Measurements from ENCODE around the gene SORBS2. TPM values are rescaled to one million over a fixed set of nuclear protein-coding genes. Genes with fewer than 3 reads are reported as not detected.

The SORBS2 gene
- total RNA-seq, 4 donors from 2014 or later, result 92.7 to 234 (median 122) TPM

DNA sequence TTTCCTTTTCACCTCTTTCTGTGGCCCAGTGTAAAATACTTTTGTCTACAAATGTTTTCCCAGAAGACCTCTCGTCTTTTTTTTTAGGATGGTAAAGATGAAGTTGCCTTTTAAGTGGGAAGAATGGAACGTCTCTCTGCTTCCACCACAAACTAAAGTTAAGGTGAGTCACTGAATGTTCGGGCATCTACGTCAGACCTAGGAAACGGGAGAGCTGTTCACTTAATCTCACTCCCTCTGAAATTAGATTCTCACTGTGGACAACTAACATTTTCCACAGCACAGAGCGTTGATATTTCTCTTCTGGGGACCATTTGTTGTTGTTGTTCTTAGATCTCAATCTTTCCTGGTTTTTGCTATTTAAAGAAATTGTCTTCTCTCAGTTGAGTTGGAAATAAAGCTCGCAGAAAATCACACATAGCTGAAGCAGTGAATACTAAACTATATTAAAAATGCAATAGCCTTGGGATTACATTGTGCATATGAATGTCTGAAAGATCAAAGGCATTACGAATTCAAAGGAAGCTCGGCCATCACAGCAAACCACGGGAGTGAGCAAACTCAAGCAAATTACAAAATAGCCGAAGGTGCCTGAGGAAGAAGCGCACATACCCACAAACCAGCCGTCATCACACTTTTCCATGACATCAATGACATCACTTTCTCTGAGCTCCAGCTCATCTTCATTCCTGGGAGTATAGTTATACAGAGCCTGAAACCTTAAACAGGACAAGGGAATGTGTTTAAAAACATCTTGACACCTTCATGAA is 222.7 kb downstream of the SORBS2 start:
- intact Hi-C loops (cut with DNase I; ENCODE audit: low total_unique reads), result no loop called here
- WGBS, 2 donors (ENCODE audit: low coverage in 1 of 2), result 88 to 89% methylated on average over 13 of the region's 13 CpGs

DNA sequence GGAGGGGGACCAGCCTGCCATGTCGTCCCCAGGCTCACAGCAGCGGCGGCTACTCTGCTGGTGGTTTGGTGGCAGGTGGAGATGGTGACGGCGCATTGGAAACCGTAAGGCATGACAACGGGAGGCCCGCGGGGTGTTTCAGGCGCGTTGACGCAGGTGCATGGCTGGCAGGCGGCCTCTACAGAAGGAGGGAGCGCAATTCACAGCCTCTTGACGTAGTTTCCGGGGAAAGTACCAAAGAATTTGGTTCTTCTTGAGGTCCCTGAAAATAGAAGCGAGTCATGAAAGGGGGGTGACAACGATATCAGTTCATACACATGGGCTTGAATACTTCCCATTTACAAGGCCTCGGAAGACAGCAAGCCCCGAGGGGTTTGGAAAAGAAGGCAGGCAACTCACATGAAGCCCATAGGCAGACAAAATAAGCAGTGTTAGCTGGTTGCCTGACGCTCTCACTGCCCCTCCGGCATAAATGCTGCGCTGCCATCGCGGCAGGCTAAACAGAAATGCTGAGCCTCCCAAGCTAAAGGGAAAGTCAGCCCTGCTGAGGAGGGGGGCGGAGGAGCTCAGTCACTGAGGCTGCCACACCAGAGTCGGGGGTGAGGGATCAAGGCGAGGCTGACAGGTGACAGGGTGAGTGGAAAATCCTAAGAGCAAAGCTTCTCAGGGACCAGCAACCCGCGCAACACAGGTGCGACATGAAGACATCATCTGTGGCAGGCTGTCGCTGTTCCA is 224.4 kb downstream of the SORBS2 start:
- Histone ChIP-seq H3K36me3 (no peaks in the 10 kb centered on the region), H3K4me3 (no peak overlapping the region), H3K27me3 (no peaks in the 10 kb centered on the region), H3K9me3 (no peaks in the 10 kb centered on the region), H3K4me1 (peaks cover 0 to 9% (median 3%) of the 10 kb centered on the region in 4 donors), H3K27ac (peak overlapping the region in 3 of 4 donors; percentile 17 to 53 (median 26))
- WGBS, 2 donors (ENCODE audit: low coverage in 1 of 2), result 64 to 93% methylated on average over 6 to 32 of the region's 32 CpGs
- intact Hi-C loops (cut with DNase I; ENCODE audit: low total_unique reads), result no loop called here
- TF ChIP-seq POLR2AphosphoS5 (IDR thresholded peaks at IDR 0.05), result peak in 1 of 3 donors; percentile 50
- TF ChIP-seq EP300 (IDR thresholded peaks at IDR 0.05; ENCODE audit: low read depth), result no peak
- TF ChIP-seq POLR2A (IDR thresholded peaks at IDR 0.05), result no peak
- TF ChIP-seq, protein P1, sequence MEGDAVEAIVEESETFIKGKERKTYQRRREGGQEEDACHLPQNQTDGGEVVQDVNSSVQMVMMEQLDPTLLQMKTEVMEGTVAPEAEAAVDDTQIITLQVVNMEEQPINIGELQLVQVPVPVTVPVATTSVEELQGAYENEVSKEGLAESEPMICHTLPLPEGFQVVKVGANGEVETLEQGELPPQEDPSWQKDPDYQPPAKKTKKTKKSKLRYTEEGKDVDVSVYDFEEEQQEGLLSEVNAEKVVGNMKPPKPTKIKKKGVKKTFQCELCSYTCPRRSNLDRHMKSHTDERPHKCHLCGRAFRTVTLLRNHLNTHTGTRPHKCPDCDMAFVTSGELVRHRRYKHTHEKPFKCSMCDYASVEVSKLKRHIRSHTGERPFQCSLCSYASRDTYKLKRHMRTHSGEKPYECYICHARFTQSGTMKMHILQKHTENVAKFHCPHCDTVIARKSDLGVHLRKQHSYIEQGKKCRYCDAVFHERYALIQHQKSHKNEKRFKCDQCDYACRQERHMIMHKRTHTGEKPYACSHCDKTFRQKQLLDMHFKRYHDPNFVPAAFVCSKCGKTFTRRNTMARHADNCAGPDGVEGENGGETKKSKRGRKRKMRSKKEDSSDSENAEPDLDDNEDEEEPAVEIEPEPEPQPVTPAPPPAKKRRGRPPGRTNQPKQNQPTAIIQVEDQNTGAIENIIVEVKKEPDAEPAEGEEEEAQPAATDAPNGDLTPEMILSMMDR (IDR thresholded peaks at IDR 0.05), result no peak
- DNase-seq, result peak; percentile 80
- in situ Hi-C loops (cut with MboI; ENCODE audit: low pct_ligation_motif_present in 1 of 4, low pct_unique_long_range_greater_than_20kb in 1 of 4, low sequenced_read_pairs in 3 of 4), result loop anchor here in 1 of 4 donors (10.0 kb wide), 1 partner anchor 103 kb away; no protein-coding TSS in a partner anchor

More for the DNA sequence above, 222.7 kb downstream of the SORBS2 start:
- TF ChIP-seq POLR2A (IDR thresholded peaks at IDR 0.05) (no peak), EP300 (IDR thresholded peaks at IDR 0.05; ENCODE audit: low read depth) (no peak), POLR2AphosphoS5 (IDR thresholded peaks at IDR 0.05) (no peak)
- TF ChIP-seq, protein P1 (IDR thresholded peaks at IDR 0.05), result no peak
- no peak for DNase-seq
- Histone ChIP-seq H3K9me3 (no peaks in the 10 kb centered on the region), H3K4me3 (no peak overlapping the region), H3K27me3 (no peaks in the 10 kb centered on the region), H3K27ac (no peak overlapping the region), H3K36me3 (no peaks in the 10 kb centered on the region), H3K4me1 (peaks cover 0 to 9% (median 3%) of the 10 kb centered on the region in 4 donors)
- in situ Hi-C loops (cut with MboI; ENCODE audit: low pct_ligation_motif_present in 1 of 4, low pct_unique_long_range_greater_than_20kb in 1 of 4, low sequenced_read_pairs in 3 of 4), result loop anchor here in 1 of 4 donors (10.0 kb wide), 1 partner anchor 104 kb away; no protein-coding TSS in a partner anchor

DNA sequence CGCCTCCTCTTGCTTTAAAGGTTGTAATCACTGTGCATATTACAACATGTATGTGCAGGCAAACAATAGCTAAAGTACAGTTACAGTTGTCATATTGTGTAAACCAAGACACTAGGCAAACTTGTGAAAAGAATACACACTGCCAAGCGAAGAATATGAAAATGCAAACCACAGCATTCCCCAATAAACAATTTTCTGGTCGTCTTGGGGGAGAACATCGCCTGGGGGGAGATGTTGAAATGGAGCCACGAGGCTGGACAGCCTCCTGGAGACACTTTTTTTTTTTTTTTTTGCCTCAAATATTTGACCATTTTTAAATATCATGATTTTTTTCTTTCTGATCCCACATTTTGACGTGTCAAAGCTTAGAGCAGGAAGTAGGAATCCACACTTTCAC is 225.0 kb downstream of the SORBS2 start:
- DNase-seq, result no peak
- no peak overlapping the region for H3K4me3 ChIP-seq
- H3K4me1 ChIP-seq, result peaks cover 0 to 9% (median under 1%) of the 10 kb centered on the region in 4 donors
- peak overlapping the region in 1 of 4 donors; percentile 53 for H3K27ac ChIP-seq
- no peaks in the 10 kb centered on the region for H3K36me3 ChIP-seq
- H3K27me3 ChIP-seq, result no peaks in the 10 kb centered on the region
- in situ Hi-C loops (cut with MboI; ENCODE audit: low pct_ligation_motif_present in 1 of 4, low pct_unique_long_range_greater_than_20kb in 1 of 4, low sequenced_read_pairs in 3 of 4) (loop anchor here in 1 of 4 donors (10.0 kb wide), 1 partner anchor 102 kb away; no protein-coding TSS in a partner anchor), intact Hi-C loops (cut with DNase I; ENCODE audit: low total_unique reads) (no loop called here)
- TF ChIP-seq, protein P1 (IDR thresholded peaks at IDR 0.05), result no peak
- no peak for TF ChIP-seq POLR2AphosphoS5 (IDR thresholded peaks at IDR 0.05)
- TF ChIP-seq EP300 (IDR thresholded peaks at IDR 0.05; ENCODE audit: low read depth), result no peak
- TF ChIP-seq POLR2A (IDR thresholded peaks at IDR 0.05), result no peak
- 71 to 77% methylated on average over 4 to 6 of the region's 6 CpGs for WGBS, 2 donors (ENCODE audit: low coverage in 1 of 2)
- no peaks in the 10 kb centered on the region for H3K9me3 ChIP-seq

DNA sequence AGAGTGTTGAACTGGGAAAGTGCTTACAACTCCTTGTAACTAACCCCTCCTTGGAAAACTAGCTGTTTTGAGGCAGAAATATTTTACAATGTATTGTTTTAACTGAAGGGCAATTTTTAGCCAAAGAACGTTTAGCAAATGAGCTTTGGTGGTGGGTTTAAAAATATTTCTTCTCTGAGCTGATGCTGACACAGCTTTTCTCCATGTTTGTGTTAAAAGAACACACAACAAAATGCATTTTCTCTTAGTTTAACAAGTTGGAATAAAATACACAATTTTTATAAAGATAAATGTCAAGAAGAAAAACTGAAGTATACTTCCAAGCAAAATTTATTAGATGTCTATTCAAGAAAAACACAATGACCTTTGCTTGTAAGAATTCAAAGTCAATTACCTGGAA is 226.8 kb downstream of the SORBS2 start:
- WGBS, 2 donors (ENCODE audit: low coverage in 1 of 2), result 50 to 64% methylated on average over 1 of the region's 1 CpG
- Histone ChIP-seq H3K4me1 (no peaks in the 10 kb centered on the region), H3K27me3 (no peaks in the 10 kb centered on the region), H3K4me3 (no peak overlapping the region), H3K27ac (no peak overlapping the region), H3K9me3 (no peaks in the 10 kb centered on the region), H3K36me3 (no peaks in the 10 kb centered on the region)
- TF ChIP-seq, protein P1 (IDR thresholded peaks at IDR 0.05), result no peak
- TF ChIP-seq EP300 (IDR thresholded peaks at IDR 0.05; ENCODE audit: low read depth) (no peak), POLR2A (IDR thresholded peaks at IDR 0.05) (no peak), POLR2AphosphoS5 (IDR thresholded peaks at IDR 0.05) (no peak)
- intact Hi-C loops (cut with DNase I; ENCODE audit: low total_unique reads), result no loop called here
- in situ Hi-C loops (cut with MboI; ENCODE audit: low pct_ligation_motif_present in 1 of 4, low pct_unique_long_range_greater_than_20kb in 1 of 4, low sequenced_read_pairs in 3 of 4), result loop anchor here in 1 of 4 donors (10.0 kb wide), 1 partner anchor 100 kb away; no protein-coding TSS in a partner anchor
- no peak for DNase-seq

Data from transverse colon (tissue), 4 donors.